Transverse colon (tissue), 4 donors: ENCODE measurements around the gene COL19A1. TPM values are rescaled to one million over a fixed set of nuclear protein-coding genes. Genes with fewer than 3 reads are reported as not detected.

Source experiments
- DNase-seq: peaks from one replicate; pipeline ENCODE4 v3.0.0-alpha.2; 2019
- H3K27ac ChIP-seq, 4 donors: fragments of 200-600 bp; sonication (generic); 2 replicates each; pipeline ENCODE4 v1.5.1; 2016 to 2018; ENCODE audit warnings: inconsistent platforms in 4 of 4
- H3K27me3 ChIP-seq: fragments of 200-600 bp; sonication (generic); 2 replicates; pipeline ENCODE4 v1.5.1; 2017; ENCODE audit warnings: inconsistent platforms
- H3K36me3 ChIP-seq, 4 donors: fragments of 200-600 bp; sonication (generic); 2 replicates each; pipeline ENCODE4 v1.5.1; 2017 to 2019; ENCODE audit warnings: inconsistent platforms in 4 of 4
- H3K4me1 ChIP-seq, 4 donors: fragments of 200-600 bp; sonication (generic); 2 replicates each; pipeline ENCODE4 v1.5.1; 2017 to 2020; ENCODE audit warnings: inconsistent platforms in 4 of 4
- H3K4me3 ChIP-seq, 4 donors: fragments of 200-600 bp; sonication (generic); 1 replicate in 1 of 4; 2 replicates in 3 of 4; pipeline versions ENCODE4 v1.5.1 to v1.6.1; 2017 to 2019; ENCODE audit warnings: inconsistent platforms in 4 of 4
- H3K9me3 ChIP-seq, 2 donors: fragments of 200-600 bp; sonication (generic); 2 replicates each; pipeline ENCODE4 v1.5.1; 2017 to 2019; ENCODE audit warnings: inconsistent platforms in 2 of 2
- EP300 ChIP-seq: sonication (generic); formaldehyde crosslinking; IDR thresholded peaks from one replicate; pipeline ENCODE4 v1.6.1; 2017; ENCODE audit warnings: antibody characterized with exemption, low read depth
- POLR2A ChIP-seq: fragments of 450-650 bp; IDR thresholded peaks from one replicate; pipeline ENCODE4 v1.6.1; 2016; ENCODE audit warnings: antibody characterized with exemption, mild to moderate bottlenecking, moderate library complexity
- POLR2AphosphoS5 ChIP-seq, 3 donors: sonication (generic); formaldehyde crosslinking; IDR thresholded peaks; one replicate each; pipeline ENCODE4 v1.6.1; 2016; ENCODE audit warnings: antibody characterized with exemption in 3 of 3
- WGBS, 2 donors: methylation state at CpG; one replicate each; pipeline ENCODE4 v1.1.5; 2018; ENCODE audit warnings: low coverage in 1 of 2; 5-methylcytosine and 5-hydroxymethylcytosine counted together
- in situ Hi-C, 4 donors: fragments of 200-750 bp; cut with MboI; loops; one replicate each; pipeline versions ENCODE4 v1.15.0 to v1.15.1; 2017; ENCODE audit warnings: low sequenced_read_pairs in 3 of 4, low pct_ligation_motif_present in 1 of 4, low pct_unique_long_range_greater_than_20kb in 1 of 4
- intact Hi-C: fragments of 100-400 bp; cut with DNase I; formaldehyde crosslinking; loops from one replicate; pipeline ENCODE4 v1.15.1; 2023; ENCODE audit warnings: low total_unique reads
- total RNA-seq, 4 donors: library from RNA; depleted of rRNA; stranded (reverse); fragments of >200 nt; gene quantifications; one replicate each; pipeline ENCODE4 v1.1.0, GENCODE V29; 2016
- TF ChIP-seq, protein P1 (sequence below), 5 experiments: fragments of 200-600 bp in 3 of 5; fragments of 450-650 bp in 2 of 5; sonication (generic) in 3 of 5; IDR thresholded peaks; 1 replicate in 2 of 5; 2 replicates in 3 of 5; pipeline ENCODE4 v1.5.1; 2016 to 2017; ENCODE audit warnings: antibody characterized with exemption in 5 of 5, inconsistent platforms in 3 of 5, mild to moderate bottlenecking in 2 of 5, moderate library complexity in 1 of 5

The COL19A1 gene
- total RNA-seq, 4 donors from 2014 or later = 0.27 to 3.3 (median 0.37) TPM; not detected in 1

DNA sequence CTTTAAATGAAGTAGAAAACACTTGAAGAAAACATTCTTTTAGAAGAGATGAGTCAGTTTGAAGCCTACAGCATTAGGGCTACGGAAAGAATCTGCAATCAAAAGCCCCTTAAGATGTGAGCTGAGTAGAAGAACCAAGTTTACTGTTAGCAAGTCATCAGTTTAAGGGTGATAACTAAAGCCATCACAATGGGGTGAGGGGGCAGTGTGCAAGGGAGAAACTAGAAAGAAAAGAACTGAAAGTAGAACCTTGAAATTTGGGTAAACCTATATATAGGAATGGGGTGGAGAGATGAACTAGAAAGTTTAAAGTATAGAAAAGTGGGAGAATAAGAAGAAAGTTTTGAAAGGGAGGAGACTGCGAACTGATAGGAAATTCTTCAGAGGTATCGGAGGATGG lies 212.9 kb downstream of the COL19A1 start:
- no peak for DNase-seq
- Histone ChIP-seq H3K27ac (no peak overlapping the region), H3K27me3 (no peaks in the 10 kb centered on the region), H3K4me1 (peaks cover 0 to 11% (median 0%) of the 10 kb centered on the region in 4 donors), H3K36me3 (no peaks in the 10 kb centered on the region), H3K9me3 (no peaks in the 10 kb centered on the region), H3K4me3 (no peak overlapping the region)
- in situ Hi-C loops = no loop called here
- TF ChIP-seq, protein P1, sequence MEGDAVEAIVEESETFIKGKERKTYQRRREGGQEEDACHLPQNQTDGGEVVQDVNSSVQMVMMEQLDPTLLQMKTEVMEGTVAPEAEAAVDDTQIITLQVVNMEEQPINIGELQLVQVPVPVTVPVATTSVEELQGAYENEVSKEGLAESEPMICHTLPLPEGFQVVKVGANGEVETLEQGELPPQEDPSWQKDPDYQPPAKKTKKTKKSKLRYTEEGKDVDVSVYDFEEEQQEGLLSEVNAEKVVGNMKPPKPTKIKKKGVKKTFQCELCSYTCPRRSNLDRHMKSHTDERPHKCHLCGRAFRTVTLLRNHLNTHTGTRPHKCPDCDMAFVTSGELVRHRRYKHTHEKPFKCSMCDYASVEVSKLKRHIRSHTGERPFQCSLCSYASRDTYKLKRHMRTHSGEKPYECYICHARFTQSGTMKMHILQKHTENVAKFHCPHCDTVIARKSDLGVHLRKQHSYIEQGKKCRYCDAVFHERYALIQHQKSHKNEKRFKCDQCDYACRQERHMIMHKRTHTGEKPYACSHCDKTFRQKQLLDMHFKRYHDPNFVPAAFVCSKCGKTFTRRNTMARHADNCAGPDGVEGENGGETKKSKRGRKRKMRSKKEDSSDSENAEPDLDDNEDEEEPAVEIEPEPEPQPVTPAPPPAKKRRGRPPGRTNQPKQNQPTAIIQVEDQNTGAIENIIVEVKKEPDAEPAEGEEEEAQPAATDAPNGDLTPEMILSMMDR (IDR thresholded peaks at IDR 0.05) = no peak
- TF ChIP-seq POLR2A (no peak), EP300 (no peak), POLR2AphosphoS5 (IDR thresholded peaks at IDR 0.05) (no peak)
- intact Hi-C loops = no loop called here
- WGBS, 2 donors = 81 to 85% methylated on average over 3 of the region's 3 CpGs

DNA sequence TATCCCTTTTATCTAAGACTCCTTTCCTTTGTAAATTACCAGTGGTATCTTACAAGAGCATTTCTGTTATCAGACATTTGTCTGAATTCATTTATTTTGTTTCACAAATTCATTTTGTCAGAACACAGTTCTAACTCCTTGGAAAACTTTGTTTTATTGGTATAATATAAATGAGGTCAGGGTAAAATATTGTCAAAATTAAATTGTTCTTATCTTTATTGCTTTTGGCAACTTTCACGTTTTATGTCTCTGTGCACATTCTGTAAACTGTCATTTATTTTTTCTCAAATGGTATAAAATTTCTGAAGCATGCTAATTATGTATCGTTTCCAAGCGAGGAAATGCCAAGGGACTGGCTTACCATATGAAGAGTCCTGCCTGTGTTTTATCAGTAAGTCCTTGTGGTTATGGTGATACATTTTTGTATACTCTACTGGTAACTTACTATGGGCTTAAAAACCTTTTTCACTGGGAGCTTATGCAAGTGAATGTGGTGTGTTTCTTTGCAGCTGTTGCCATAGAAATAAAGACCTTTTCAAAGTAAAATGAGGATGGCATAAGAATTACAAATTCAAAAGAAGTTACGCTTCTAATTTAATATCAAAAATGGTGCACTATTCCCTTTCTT lies 214.2 kb downstream of the COL19A1 start:
- in situ Hi-C loops = no loop called here
- Histone ChIP-seq H3K36me3 (no peaks in the 10 kb centered on the region), H3K9me3 (no peaks in the 10 kb centered on the region), H3K4me1 (peaks cover 0 to 11% (median 0%) of the 10 kb centered on the region in 4 donors), H3K4me3 (no peak overlapping the region), H3K27ac (no peak overlapping the region), H3K27me3 (no peaks in the 10 kb centered on the region)
- TF ChIP-seq EP300 = no peak
- no peak for TF ChIP-seq POLR2AphosphoS5 (IDR thresholded peaks at IDR 0.05)
- TF ChIP-seq POLR2A = no peak
- TF ChIP-seq, protein P1 (IDR thresholded peaks at IDR 0.05) = no peak
- WGBS, 2 donors = 35 to 47% methylated on average over 4 of the region's 4 CpGs
- intact Hi-C loops = no loop called here
- no peak for DNase-seq

DNA sequence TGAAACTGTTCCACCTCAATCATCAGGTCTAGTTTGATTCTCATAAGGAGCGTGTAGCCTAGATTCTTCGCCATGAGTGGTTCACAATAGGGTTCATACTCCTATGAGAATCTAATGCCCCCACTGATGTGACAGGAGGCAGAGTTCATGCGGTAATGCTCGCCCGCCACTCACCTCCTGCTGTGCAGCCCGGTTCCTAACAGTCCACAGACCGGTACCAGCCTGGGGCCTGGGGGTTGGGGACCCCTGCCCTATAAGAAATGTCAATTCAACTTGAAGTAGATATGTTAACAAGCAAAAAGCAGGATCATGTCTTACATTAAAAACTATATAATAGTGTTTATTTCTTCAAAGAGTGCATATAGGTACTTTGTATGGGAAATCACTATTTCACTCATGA lies 216.5 kb downstream of the COL19A1 start:
- H3K27me3 ChIP-seq = no peaks in the 10 kb centered on the region
- H3K4me3 ChIP-seq = no peak overlapping the region
- TF ChIP-seq, protein P1 (IDR thresholded peaks at IDR 0.05) = no peak
- no peak for TF ChIP-seq EP300
- TF ChIP-seq POLR2AphosphoS5 (IDR thresholded peaks at IDR 0.05) = no peak
- TF ChIP-seq POLR2A = no peak
- 43 to 98% methylated on average over 2 to 7 of the region's 7 CpGs for WGBS, 2 donors
- H3K27ac ChIP-seq = no peak overlapping the region
- intact Hi-C loops (no loop called here), in situ Hi-C loops (no loop called here)
- DNase-seq = no peak
- peaks cover 0 to 11% (median 0%) of the 10 kb centered on the region in 4 donors for H3K4me1 ChIP-seq
- H3K9me3 ChIP-seq = no peaks in the 10 kb centered on the region
- no peaks in the 10 kb centered on the region for H3K36me3 ChIP-seq

DNA sequence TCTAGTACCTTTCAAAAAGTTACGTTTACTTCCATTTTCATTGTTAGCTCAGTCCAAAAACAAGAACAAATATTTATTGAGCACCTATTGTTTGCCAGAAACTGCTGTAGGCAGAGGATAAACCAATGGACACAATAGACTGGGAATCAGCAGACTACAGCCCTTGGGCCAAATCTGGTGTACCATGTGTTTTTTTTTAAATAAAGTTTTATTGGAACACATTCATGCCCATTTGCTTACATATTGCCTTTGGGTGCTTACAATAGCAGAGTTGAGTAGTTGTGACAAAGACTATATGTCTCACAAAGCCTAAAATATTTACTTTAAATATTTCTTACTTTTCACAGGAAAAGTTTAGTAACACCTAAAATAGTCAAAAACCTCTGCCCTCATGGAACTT lies 220.4 kb downstream of the COL19A1 start:
- H3K27me3 ChIP-seq = no peaks in the 10 kb centered on the region
- no peak for TF ChIP-seq POLR2AphosphoS5 (IDR thresholded peaks at IDR 0.05)
- TF ChIP-seq, protein P1 (IDR thresholded peaks at IDR 0.05) = no peak
- TF ChIP-seq POLR2A = no peak
- TF ChIP-seq EP300 = no peak
- no peaks in the 10 kb centered on the region for H3K9me3 ChIP-seq
- H3K4me1 ChIP-seq = no peaks in the 10 kb centered on the region
- WGBS, 2 donors = 78 to 89% methylated on average over 1 of the region's 1 CpG
- H3K27ac ChIP-seq = no peak overlapping the region
- no peaks in the 10 kb centered on the region for H3K36me3 ChIP-seq
- H3K4me3 ChIP-seq = no peak overlapping the region
- intact Hi-C loops (no loop called here), in situ Hi-C loops (no loop called here)
- no peak for DNase-seq
